Measurements from ENCODE around the gene UNC13D. TPM values are rescaled to one million over a fixed set of nuclear protein-coding genes. Genes with fewer than 3 reads are reported as not detected.

UNC13D gene
- total RNA-seq, 2 donors from 2014 or later: 25.9 to 35.0 TPM

- Histone ChIP-seq H3K4me1 (no peaks in the 10 kb centered on the region), H3K9me3 (no peaks in the 10 kb centered on the region), H3K9ac (ENCODE audit: low read depth in 2 of 2, low read length in 2 of 2) (no peak overlapping the region), H3K27ac (no peak overlapping the region), H3K4me3 (no peak overlapping the region), H3K27me3 (no peaks in the 10 kb centered on the region), H3K36me3 (no peaks in the 10 kb centered on the region)
- no peak for TF ChIP-seq CTCF (IDR thresholded peaks at IDR 0.05)
- no peak for DNase-seq
- intact Hi-C loops (cut with DNase I): no loop called here
Observed at GRCh38 chr17:75820094-75821080, 23.8 kb downstream of the UNC13D start.

GRCh38 chr17:75819678-75820077, 24.5 kb downstream of the UNC13D start:
- Histone ChIP-seq H3K36me3 (no peaks in the 10 kb centered on the region), H3K9ac (ENCODE audit: low read depth in 2 of 2, low read length in 2 of 2) (no peak overlapping the region), H3K4me1 (no peaks in the 10 kb centered on the region), H3K27ac (no peak overlapping the region), H3K9me3 (no peaks in the 10 kb centered on the region), H3K4me3 (no peak overlapping the region), H3K27me3 (no peaks in the 10 kb centered on the region)
- DNase-seq: no peak
- no peak for TF ChIP-seq CTCF (IDR thresholded peaks at IDR 0.05)
- intact Hi-C loops (cut with DNase I): no loop called here

GRCh38 chr17:75819116-75819515, 25.1 kb downstream of the UNC13D start:
- Histone ChIP-seq H3K9me3 (no peaks in the 10 kb centered on the region), H3K36me3 (no peaks in the 10 kb centered on the region), H3K27me3 (no peaks in the 10 kb centered on the region), H3K9ac (ENCODE audit: low read depth in 2 of 2, low read length in 2 of 2) (no peak overlapping the region), H3K27ac (no peak overlapping the region), H3K4me1 (no peaks in the 10 kb centered on the region), H3K4me3 (no peak overlapping the region)
- intact Hi-C loops (cut with DNase I): no loop called here
- TF ChIP-seq CTCF (IDR thresholded peaks at IDR 0.05): no peak
- no peak for DNase-seq

- H3K4me1 ChIP-seq: no peaks in the 10 kb centered on the region
- TF ChIP-seq CTCF (IDR thresholded peaks at IDR 0.05): no peak
- DNase-seq: no peak
- no peaks in the 10 kb centered on the region for H3K27me3 ChIP-seq
- intact Hi-C loops (cut with DNase I): no loop called here
- no peak overlapping the region for H3K4me3 ChIP-seq
- H3K9ac ChIP-seq (ENCODE audit: low read depth in 2 of 2, low read length in 2 of 2): no peak overlapping the region
- no peak overlapping the region for H3K27ac ChIP-seq
- no peaks in the 10 kb centered on the region for H3K36me3 ChIP-seq
- H3K9me3 ChIP-seq: no peaks in the 10 kb centered on the region
Observed at GRCh38 chr17:75818326-75818885, 25.8 kb downstream of the UNC13D start.

- intact Hi-C loops (cut with DNase I): no loop called here
- DNase-seq: no peak
Observed at GRCh38 chr17:75817571-75817970, 26.6 kb downstream of the UNC13D start.

More at GRCh38 chr17:75817571-75817970, 26.6 kb downstream of the UNC13D start:
- H3K9me3 ChIP-seq: no peaks in the 10 kb centered on the region
- H3K4me3 ChIP-seq: no peak overlapping the region
- no peak overlapping the region for H3K9ac ChIP-seq (ENCODE audit: low read depth in 2 of 2, low read length in 2 of 2)
- H3K27ac ChIP-seq: no peak overlapping the region
- H3K4me1 ChIP-seq: no peaks in the 10 kb centered on the region
- H3K36me3 ChIP-seq: peaks cover 7% of the 10 kb centered on the region
- TF ChIP-seq CTCF (IDR thresholded peaks at IDR 0.05): no peak
- no peaks in the 10 kb centered on the region for H3K27me3 ChIP-seq

Measured in colonic mucosa (tissue), 4 donors.